ENCODE measurements around the gene ZXDC.

Gene ZXDC

DNA sequence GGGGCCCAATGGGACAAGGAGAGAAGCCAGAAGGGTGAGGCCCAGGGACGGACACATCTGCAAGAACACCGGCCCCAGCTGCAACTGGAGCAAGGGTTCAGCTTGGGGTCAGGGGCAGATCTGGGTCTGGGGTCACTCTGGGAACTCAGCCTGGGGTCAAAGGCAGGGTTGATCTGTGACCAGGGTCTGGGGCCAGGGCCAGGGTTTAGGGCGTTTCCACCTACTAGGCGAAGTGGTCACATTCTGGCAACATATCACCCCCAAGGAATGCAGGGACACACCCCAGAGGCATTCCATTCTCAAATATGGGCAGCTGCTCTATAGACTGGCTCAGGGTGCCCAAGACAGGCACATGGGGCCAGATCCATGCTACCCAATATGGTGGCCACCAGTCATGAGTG, 32.9 kb upstream of the ZXDC start:
- no peak overlapping the region for H3K9ac ChIP-seq (ENCODE audit: low read depth, low read length)
- H3K27me3 ChIP-seq (ENCODE audit: control insufficient read depth, insufficient read depth, low read length) = peaks cover 22% of the 10 kb centered on the region
- H3K4me3 ChIP-seq (ENCODE audit: low read length) = no peak overlapping the region
- peaks cover 8% of the 10 kb centered on the region for H3K4me1 ChIP-seq (ENCODE audit: control insufficient read depth, insufficient read depth, low read length)
- no peak overlapping the region for H3K4me2 ChIP-seq (ENCODE audit: low read length)
- no peaks in the 10 kb centered on the region for H3K9me3 ChIP-seq (replicated peaks; ENCODE audit: low read length)
- H3K36me3 ChIP-seq (ENCODE audit: insufficient read depth, low read length) = no peaks in the 10 kb centered on the region

DNA sequence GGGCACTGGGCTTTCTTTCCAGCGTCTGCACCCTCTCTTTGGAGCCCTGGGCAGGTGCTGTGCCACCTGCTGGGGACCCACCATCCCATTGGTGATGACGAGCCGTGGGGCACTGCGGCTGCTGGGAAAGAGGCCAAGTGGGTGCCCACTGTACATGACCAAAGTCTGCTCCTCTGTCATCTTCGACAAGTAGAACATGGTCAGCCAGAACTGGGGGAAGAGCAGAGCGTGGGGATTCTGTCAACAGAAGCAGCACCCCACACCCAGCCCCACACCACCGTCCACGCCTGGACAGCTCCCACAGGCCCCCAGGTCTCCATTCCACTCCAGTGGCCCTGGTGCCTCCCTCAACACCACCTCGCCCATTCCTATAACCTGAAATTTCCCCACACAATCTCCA, 32.2 kb upstream of the ZXDC start:
- Histone ChIP-seq H3K4me1 (ENCODE audit: control insufficient read depth, insufficient read depth, low read length) (peaks cover 8% of the 10 kb centered on the region), H3K4me3 (ENCODE audit: low read length) (no peak overlapping the region), H3K9me3 (replicated peaks; ENCODE audit: low read length) (no peaks in the 10 kb centered on the region), H3K36me3 (ENCODE audit: insufficient read depth, low read length) (no peaks in the 10 kb centered on the region), H3K4me2 (ENCODE audit: low read length) (no peak overlapping the region), H3K9ac (ENCODE audit: low read depth, low read length) (no peak overlapping the region), H3K27me3 (ENCODE audit: control insufficient read depth, insufficient read depth, low read length) (peaks cover 22% of the 10 kb centered on the region)

DNA sequence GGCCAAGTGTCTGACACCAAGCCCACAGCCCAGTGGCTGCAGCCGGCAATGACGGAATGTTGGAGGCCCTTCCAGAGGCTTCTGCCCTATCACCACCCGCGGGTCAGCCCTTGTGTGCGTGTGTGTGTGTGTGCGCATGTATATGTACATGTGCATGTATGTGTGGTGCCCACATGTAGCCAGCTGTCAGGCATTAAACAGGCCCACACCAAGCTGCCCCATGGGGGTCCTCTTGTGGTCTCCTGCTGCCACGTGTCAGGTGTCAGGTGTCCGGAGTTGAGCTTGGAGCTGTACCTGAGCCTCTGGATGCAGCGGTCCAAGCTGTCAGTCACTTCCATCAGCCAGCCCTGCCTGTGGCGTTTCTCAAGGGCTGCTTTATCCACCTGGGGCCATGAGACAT, 28.0 kb upstream of the ZXDC start:
- H3K36me3 ChIP-seq (ENCODE audit: insufficient read depth, low read length) = no peaks in the 10 kb centered on the region
- peaks cover 6% of the 10 kb centered on the region for H3K4me1 ChIP-seq (ENCODE audit: control insufficient read depth, insufficient read depth, low read length)
- no peaks in the 10 kb centered on the region for H3K9me3 ChIP-seq (replicated peaks; ENCODE audit: low read length)
- no peak overlapping the region for H3K9ac ChIP-seq (ENCODE audit: low read depth, low read length)
- no peak overlapping the region for H3K4me2 ChIP-seq (ENCODE audit: low read length)
- H3K27me3 ChIP-seq (ENCODE audit: control insufficient read depth, insufficient read depth, low read length) = peaks cover 11% of the 10 kb centered on the region
- no peak overlapping the region for H3K4me3 ChIP-seq (ENCODE audit: low read length)

DNA sequence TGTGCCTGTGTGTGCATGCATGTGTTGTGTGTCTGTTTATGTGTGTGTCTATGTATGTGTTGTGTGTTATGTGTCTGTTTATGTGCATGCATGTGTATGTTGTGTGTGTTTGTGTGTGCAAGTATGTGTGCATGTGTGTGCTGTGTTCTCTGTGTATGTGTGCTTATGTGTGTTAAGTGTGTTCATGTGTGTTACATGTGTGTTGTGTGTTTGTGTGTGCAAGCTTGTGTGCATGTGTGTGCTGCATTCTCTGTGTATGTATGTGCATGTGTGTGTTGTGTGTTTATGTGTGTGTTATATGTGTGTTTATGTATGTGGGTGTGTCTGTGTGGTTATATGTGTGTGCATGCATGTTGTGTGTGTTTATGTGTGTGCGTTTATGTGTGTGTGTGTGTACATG, 27.0 kb upstream of the ZXDC start:
- Histone ChIP-seq H3K27me3 (ENCODE audit: control insufficient read depth, insufficient read depth, low read length) (peaks cover 11% of the 10 kb centered on the region), H3K4me2 (ENCODE audit: low read length) (no peak overlapping the region)

DNA sequence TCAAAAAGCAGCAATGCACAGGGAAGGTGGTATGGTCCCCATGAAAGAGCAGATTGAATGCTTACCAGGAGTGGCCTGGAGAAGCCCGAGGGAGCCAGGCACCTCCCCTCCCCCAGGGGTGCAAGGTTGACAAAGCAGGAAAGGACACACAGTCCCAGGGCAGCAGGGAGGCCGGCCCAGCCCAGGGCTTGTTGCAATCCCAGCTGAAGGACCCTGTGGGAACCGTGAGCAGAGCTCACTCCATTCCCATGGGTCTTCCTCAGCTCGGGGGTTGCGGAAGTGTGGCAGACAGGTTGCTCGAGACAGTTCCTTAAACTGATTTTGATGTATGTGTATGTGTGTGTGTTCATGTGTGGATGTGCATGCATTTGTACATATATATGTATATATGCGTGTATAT, 26.0 kb upstream of the ZXDC start:
- Histone ChIP-seq H3K4me1 (ENCODE audit: control insufficient read depth, insufficient read depth, low read length) (no peaks in the 10 kb centered on the region), H3K36me3 (ENCODE audit: insufficient read depth, low read length) (no peaks in the 10 kb centered on the region), H3K4me3 (ENCODE audit: low read length) (no peak overlapping the region), H3K9me3 (replicated peaks; ENCODE audit: low read length) (no peaks in the 10 kb centered on the region), H3K4me2 (ENCODE audit: low read length) (no peak overlapping the region), H3K27me3 (ENCODE audit: control insufficient read depth, insufficient read depth, low read length) (peaks cover 15% of the 10 kb centered on the region), H3K9ac (ENCODE audit: low read depth, low read length) (no peak overlapping the region)

More for the DNA sequence above, 27.0 kb upstream of the ZXDC start:
- Histone ChIP-seq H3K36me3 (ENCODE audit: insufficient read depth, low read length) (no peaks in the 10 kb centered on the region), H3K4me1 (ENCODE audit: control insufficient read depth, insufficient read depth, low read length) (no peaks in the 10 kb centered on the region), H3K4me3 (ENCODE audit: low read length) (no peak overlapping the region), H3K9ac (ENCODE audit: low read depth, low read length) (no peak overlapping the region), H3K9me3 (replicated peaks; ENCODE audit: low read length) (no peaks in the 10 kb centered on the region)

DNA sequence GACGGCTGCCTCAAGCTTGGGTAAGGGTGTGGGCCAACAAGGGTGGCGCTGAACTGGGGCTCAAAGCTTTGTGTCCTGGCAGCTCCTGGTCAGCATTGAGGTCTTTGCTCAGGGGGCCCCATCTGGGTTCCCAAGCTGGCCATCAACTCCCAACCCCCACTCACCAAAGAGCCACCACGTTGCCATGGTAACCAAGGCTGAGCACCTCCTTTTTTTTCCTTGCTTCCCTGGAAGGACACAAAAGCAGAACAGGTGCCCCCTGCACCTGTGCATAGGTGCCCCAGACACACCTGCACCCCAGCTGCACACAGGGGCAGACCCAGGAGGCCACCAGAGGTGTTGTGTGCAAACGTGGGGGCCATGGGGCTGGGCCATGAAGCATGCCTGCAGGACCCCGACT, 25.4 kb upstream of the ZXDC start:
- Histone ChIP-seq H3K27me3 (ENCODE audit: control insufficient read depth, insufficient read depth, low read length) (peaks cover 9% of the 10 kb centered on the region), H3K9ac (ENCODE audit: low read depth, low read length) (no peak overlapping the region), H3K4me2 (ENCODE audit: low read length) (no peak overlapping the region), H3K4me3 (ENCODE audit: low read length) (no peak overlapping the region), H3K9me3 (replicated peaks; ENCODE audit: low read length) (no peaks in the 10 kb centered on the region), H3K4me1 (ENCODE audit: control insufficient read depth, insufficient read depth, low read length) (no peaks in the 10 kb centered on the region), H3K36me3 (ENCODE audit: insufficient read depth, low read length) (no peaks in the 10 kb centered on the region)

DNA sequence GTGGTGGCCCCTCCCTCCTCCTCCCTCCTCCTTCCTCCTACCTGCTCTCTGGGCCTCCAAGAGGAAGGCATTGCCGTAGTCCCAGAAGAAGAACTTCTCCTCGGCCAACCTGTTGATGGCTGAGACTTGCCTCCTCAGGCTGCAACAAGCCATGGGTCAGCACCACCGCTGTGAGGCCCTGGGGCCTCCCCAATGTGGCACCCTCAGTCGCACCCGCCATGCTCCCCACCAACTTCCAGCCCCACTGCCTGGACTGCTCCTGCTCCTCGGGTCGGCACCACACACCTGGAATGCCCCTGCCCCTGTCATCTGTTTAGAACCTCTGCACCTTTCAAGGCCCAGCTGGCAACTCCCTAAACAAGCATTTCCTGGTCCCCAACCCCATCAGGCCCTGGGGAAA, 24.3 kb upstream of the ZXDC start:
- no peaks in the 10 kb centered on the region for H3K9me3 ChIP-seq (replicated peaks; ENCODE audit: low read length)
- no peaks in the 10 kb centered on the region for H3K4me1 ChIP-seq (ENCODE audit: control insufficient read depth, insufficient read depth, low read length)
- no peak overlapping the region for H3K4me2 ChIP-seq (ENCODE audit: low read length)
- no peak overlapping the region for H3K4me3 ChIP-seq (ENCODE audit: low read length)
- H3K27me3 ChIP-seq (ENCODE audit: control insufficient read depth, insufficient read depth, low read length) = peaks cover 7% of the 10 kb centered on the region
- H3K36me3 ChIP-seq (ENCODE audit: insufficient read depth, low read length) = no peaks in the 10 kb centered on the region
- no peak overlapping the region for H3K9ac ChIP-seq (ENCODE audit: low read depth, low read length)

DNA sequence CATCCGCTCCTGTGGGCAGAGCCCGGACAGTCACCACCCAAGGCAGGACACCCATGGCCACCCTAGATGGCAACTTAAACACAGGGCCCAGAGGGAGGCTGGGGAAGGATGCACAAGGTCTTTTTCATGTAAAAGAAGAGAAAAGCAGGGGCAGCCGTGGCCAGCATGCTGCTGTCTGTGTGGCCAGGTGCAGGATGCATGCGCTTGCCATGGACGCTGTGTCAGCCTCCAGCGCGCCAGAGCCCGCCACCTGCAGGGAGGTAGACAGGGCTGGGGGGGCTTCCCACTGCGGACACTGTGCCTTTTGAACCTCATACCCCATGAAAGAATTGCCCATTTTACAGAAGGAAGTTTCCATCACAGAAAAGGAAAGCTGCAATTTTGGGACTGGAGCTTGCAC, 23.7 kb upstream of the ZXDC start:
- Histone ChIP-seq H3K4me1 (ENCODE audit: control insufficient read depth, insufficient read depth, low read length) (peaks cover 1% of the 10 kb centered on the region), H3K27me3 (ENCODE audit: control insufficient read depth, insufficient read depth, low read length) (peaks cover 7% of the 10 kb centered on the region), H3K9ac (ENCODE audit: low read depth, low read length) (no peak overlapping the region), H3K36me3 (ENCODE audit: insufficient read depth, low read length) (no peaks in the 10 kb centered on the region), H3K9me3 (replicated peaks; ENCODE audit: low read length) (no peaks in the 10 kb centered on the region), H3K4me2 (ENCODE audit: low read length) (no peak overlapping the region), H3K4me3 (ENCODE audit: low read length) (no peak overlapping the region)

DNA sequence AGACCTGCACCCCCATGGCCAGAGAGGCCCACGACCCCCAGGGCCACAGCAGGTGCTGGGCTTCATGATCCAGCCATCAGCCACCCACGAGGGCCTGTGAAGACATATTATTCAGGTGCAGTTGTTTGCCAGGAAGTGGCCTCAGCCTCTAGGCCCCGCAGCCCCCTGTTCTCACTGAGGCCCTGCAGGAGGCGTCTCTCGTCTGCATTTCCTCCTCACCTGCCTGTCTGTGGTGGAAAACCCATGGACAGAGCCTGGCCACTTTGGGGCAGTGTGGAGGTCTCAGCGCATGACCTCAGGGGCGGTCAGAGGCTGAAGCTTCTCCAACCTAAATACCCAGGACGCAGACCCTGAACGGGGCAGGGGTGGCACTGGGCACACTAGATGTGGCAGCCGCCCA, 23.2 kb upstream of the ZXDC start:
- no peak overlapping the region for H3K4me2 ChIP-seq (ENCODE audit: low read length)

DNA sequence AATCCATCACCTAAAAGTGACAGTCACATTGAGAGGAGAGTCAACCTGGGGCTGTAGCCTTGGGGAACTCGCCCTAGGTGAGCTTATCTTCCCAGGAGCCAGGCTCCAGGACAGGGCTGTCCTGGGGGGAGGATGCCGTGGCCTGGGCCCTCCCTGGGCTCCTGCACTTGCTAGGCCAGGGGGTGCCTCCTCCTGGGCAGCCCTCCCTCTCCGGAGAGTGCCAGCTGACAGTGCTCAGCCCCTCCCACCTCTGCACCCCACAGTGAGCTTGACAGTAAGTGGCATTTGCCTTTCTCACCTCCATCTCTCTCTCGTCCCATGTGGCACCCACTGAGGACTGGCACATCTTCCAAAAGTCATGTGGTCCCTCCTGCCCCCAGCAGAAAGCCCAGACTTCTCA, 22.8 kb upstream of the ZXDC start:
- peaks cover 5% of the 10 kb centered on the region for H3K4me1 ChIP-seq (ENCODE audit: control insufficient read depth, insufficient read depth, low read length)
- no peak overlapping the region for H3K9ac ChIP-seq (ENCODE audit: low read depth, low read length)
- H3K36me3 ChIP-seq (ENCODE audit: insufficient read depth, low read length) = no peaks in the 10 kb centered on the region
- H3K4me3 ChIP-seq (ENCODE audit: low read length) = no peak overlapping the region
- peaks cover 11% of the 10 kb centered on the region for H3K27me3 ChIP-seq (ENCODE audit: control insufficient read depth, insufficient read depth, low read length)
- H3K4me2 ChIP-seq (ENCODE audit: low read length) = no peak overlapping the region
- no peaks in the 10 kb centered on the region for H3K9me3 ChIP-seq (replicated peaks; ENCODE audit: low read length)

More for the DNA sequence above, 23.2 kb upstream of the ZXDC start:
- Histone ChIP-seq H3K4me3 (ENCODE audit: low read length) (no peak overlapping the region), H3K9me3 (replicated peaks; ENCODE audit: low read length) (no peaks in the 10 kb centered on the region), H3K4me1 (ENCODE audit: control insufficient read depth, insufficient read depth, low read length) (peaks cover 5% of the 10 kb centered on the region), H3K27me3 (ENCODE audit: control insufficient read depth, insufficient read depth, low read length) (peaks cover 7% of the 10 kb centered on the region), H3K36me3 (ENCODE audit: insufficient read depth, low read length) (no peaks in the 10 kb centered on the region), H3K9ac (ENCODE audit: low read depth, low read length) (no peak overlapping the region)

DNA sequence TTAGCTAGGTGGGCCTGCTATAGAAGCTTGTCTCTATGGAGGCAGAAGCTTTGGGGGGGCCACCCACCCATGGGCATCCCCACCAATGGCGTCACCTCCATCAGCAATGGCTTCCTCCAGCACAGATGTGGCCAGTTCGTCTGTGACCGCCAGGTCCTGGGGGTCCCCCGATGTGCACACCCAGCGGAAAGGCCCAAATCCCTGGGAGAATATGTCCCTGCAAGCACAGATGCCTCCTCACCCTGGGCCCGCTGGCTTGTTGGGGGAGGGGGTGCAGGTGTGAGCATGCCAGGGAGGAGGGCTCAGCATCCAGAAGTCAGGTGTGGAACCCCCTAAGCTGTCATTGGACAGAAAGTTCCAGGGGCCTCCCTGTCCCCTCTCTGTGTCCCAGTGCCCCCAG, 22.3 kb upstream of the ZXDC start:
- no peaks in the 10 kb centered on the region for H3K36me3 ChIP-seq (ENCODE audit: insufficient read depth, low read length)
- no peak overlapping the region for H3K4me3 ChIP-seq (ENCODE audit: low read length)
- peaks cover 16% of the 10 kb centered on the region for H3K27me3 ChIP-seq (ENCODE audit: control insufficient read depth, insufficient read depth, low read length)
- peaks cover 5% of the 10 kb centered on the region for H3K4me1 ChIP-seq (ENCODE audit: control insufficient read depth, insufficient read depth, low read length)
- no peaks in the 10 kb centered on the region for H3K9me3 ChIP-seq (replicated peaks; ENCODE audit: low read length)
- no peak overlapping the region for H3K4me2 ChIP-seq (ENCODE audit: low read length)
- H3K9ac ChIP-seq (ENCODE audit: low read depth, low read length) = no peak overlapping the region

DNA sequence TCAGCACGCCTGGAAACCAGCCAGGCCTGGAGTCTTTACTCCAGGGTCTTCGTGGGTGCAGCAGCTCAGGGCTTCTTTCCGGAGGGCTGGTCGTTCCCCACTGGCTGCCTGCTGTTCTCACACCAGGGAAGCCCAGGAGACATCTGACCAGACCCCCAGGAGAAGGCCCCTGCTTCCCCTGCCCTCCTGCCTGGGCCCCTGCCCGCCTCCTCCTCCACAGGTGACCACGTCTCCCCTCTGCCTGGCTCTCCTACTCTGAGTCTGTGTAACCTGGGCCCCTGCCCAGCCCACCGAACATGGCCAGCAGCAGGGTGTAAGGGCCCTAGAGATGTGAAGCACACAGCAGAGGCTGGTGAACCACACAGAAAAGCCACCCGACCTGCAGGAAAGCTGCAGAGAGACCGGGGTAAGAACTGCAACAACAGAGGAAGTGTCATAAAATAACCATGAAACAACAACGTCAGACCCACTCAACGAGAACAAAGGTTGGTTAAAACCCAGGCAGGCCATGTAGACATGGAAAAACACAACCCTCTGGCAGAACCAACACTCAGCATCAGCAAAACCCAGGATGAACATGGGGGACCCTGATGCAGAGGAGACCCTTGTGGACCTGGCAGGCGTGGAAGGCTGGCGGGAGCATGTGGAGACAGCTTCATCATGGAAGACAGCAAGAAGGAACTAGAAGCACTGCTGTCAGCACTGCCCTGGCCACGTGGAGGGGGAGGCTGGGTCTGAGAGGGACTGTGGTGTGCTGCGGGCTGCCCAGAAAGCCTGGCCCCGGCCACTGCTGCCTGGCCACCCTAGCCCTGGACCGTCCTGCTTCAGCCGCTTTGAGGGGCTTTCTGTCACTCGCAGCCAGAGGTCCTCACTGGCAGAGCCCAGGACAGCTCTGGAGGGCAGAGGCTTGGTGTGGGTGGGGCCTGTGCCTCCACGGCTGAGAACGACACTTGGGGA, 21.5 kb upstream of the ZXDC start:
- H3K4me2 ChIP-seq (ENCODE audit: low read length) = no peak overlapping the region
- peaks cover 5% of the 10 kb centered on the region for H3K4me1 ChIP-seq (ENCODE audit: control insufficient read depth, insufficient read depth, low read length)
- no peaks in the 10 kb centered on the region for H3K9me3 ChIP-seq (replicated peaks; ENCODE audit: low read length)
- H3K27me3 ChIP-seq (ENCODE audit: control insufficient read depth, insufficient read depth, low read length) = peaks cover 20% of the 10 kb centered on the region
- H3K4me3 ChIP-seq (ENCODE audit: low read length) = no peak overlapping the region
- H3K36me3 ChIP-seq (ENCODE audit: insufficient read depth, low read length) = no peaks in the 10 kb centered on the region
- H3K9ac ChIP-seq (ENCODE audit: low read depth, low read length) = no peak overlapping the region
